ENCODE data around the gene DCST1. TPM values are rescaled to one million over a fixed set of nuclear protein-coding genes. Genes with fewer than 3 reads are reported as not detected.
A peak's percentile ranks its signal among the peaks of the same experiment; 100 is the strongest.

DCST1 gene
- total RNA-seq, 1 experiment from 2014 or later: not detected

DNA sequence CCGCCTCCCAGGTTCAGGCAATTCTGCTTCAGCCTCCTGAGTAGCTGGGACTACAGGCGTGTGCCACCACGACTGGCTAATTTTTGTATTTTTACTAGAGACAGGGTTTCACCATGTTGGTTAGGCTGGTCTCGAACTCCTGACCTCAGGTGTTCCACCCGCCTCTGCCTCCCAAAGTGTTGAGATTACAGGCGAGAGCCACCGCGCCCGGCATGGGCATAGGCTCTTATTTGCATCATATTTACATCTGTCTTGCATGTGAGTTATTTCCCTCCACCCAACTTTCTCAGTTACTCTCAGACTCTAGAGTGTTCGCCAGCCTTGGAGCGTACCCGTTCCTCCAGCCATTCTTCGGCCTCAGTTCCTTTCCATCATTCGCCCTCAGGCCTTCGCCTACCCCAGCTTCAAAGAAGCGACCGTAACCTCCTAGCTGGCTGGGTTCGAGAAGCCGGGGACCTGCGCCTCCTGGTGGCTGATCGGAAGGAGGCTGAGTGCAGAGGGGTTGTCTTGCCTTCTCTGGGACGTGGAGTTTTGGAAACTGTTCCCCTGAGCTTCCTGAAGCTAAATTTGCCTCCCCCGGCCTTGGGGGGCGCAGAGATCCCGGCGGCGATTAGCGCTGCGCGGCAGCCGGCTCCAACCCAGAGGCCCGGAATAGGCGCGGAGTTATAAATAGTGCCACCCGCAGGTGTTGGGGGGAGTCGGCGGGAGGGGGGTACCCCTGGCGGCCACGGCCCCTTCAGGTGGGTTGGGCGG, 34.6 kb upstream of the DCST1 start:
- H3K4me2 ChIP-seq (ENCODE audit: low read length): peak overlapping the region; percentile 75
- no peak overlapping the region for H3K9ac ChIP-seq (ENCODE audit: low read length)
- H2AFZ ChIP-seq (ENCODE audit: low read length): peak overlapping the region; percentile 78

DNA sequence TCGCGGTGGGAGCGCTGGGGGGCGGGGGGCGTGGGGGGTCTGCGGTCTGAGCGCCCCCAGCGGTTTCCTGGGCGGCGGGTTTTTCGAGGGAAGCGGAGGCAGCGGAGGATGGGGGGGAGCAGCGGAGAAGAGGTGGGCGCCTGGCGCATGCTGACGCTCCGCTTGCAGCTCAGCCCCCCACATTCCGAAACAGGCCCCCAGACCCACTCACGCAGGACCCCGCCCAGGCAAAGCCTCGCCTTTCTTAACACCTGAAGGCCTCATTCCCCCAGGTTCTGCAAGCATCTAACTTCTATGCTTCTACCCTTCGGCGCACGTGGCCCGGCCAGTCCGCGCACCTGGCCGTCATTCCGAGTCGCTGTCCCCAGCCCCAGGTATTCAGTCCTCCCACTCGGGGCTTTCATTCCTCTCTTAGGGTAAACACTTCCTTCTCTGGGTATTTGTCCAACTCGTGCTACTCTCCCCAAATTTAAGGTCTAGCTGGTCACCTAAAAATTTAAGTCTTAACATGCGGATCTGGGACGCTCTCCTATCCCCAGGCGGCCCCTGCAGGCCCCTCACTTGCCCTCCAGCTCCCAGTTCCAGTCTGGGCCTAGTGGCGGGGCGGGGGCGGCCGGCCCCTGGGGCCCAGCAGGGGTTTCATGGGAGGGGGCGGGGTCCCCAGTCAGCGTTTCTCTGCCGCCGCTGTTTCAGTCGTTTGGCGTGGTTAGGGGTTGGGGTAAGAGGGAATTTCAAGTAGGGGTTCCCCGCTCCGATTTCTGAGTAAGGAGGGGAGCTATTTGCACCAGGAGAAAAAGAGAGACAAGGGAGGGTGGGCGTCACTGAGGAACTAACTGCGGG, 33.8 kb upstream of the DCST1 start:
- peak overlapping the region; percentile 58 for H3K4me3 ChIP-seq (ENCODE audit: low read length)
- intact Hi-C loops (cut with micrococcal nuclease): loop anchor here (2.0 kb wide), 1 partner anchor 39 kb away; the partner anchor contains the start of gene PYGO2
- peak overlapping the region; percentile 54 for H3K9ac ChIP-seq (ENCODE audit: low read length)
- no peaks in the 10 kb centered on the region for H3K27me3 ChIP-seq (ENCODE audit: low read length)
- no TSS peak for BruUV-seq (replicated peaks)
- H3K36me3 ChIP-seq (ENCODE audit: low read depth, low read length): no peaks in the 10 kb centered on the region
- no peaks in the 10 kb centered on the region for H3K9me2 ChIP-seq (replicated peaks; ENCODE audit: low read length)
- H3K4me2 ChIP-seq (ENCODE audit: low read length): peak overlapping the region; percentile 75
- ATAC-seq (no peak), DNase-seq (peak; percentile 38)
- H3F3A ChIP-seq (ENCODE audit: low read length, unreplicated experiment): peaks cover 4% of the 10 kb centered on the region
- peaks cover 29% of the 10 kb centered on the region for H3K4me1 ChIP-seq (ENCODE audit: insufficient read depth, low read length)
- POLR2A ChIA-PET (ENCODE audit: unreplicated experiment): interaction anchor here (0.6 kb wide), 1 partner anchor 63 kb away, joined by 9 read pairs; no protein-coding TSS in a partner anchor
- no peaks in the 10 kb centered on the region for H4K20me1 ChIP-seq (ENCODE audit: low read length)
- peak overlapping the region; percentile 78 for H2AFZ ChIP-seq (ENCODE audit: low read length)
- H3K79me2 ChIP-seq (ENCODE audit: low read length): peaks cover 22% of the 10 kb centered on the region
- H3K9me3 ChIP-seq (ENCODE audit: low read length): no peaks in the 10 kb centered on the region
- TF ChIP-seq, protein P1, sequence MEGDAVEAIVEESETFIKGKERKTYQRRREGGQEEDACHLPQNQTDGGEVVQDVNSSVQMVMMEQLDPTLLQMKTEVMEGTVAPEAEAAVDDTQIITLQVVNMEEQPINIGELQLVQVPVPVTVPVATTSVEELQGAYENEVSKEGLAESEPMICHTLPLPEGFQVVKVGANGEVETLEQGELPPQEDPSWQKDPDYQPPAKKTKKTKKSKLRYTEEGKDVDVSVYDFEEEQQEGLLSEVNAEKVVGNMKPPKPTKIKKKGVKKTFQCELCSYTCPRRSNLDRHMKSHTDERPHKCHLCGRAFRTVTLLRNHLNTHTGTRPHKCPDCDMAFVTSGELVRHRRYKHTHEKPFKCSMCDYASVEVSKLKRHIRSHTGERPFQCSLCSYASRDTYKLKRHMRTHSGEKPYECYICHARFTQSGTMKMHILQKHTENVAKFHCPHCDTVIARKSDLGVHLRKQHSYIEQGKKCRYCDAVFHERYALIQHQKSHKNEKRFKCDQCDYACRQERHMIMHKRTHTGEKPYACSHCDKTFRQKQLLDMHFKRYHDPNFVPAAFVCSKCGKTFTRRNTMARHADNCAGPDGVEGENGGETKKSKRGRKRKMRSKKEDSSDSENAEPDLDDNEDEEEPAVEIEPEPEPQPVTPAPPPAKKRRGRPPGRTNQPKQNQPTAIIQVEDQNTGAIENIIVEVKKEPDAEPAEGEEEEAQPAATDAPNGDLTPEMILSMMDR (conservative IDR thresholded peaks at IDR 0.05; ENCODE audit: low read depth, low read length): no peak
- no peak for TF ChIP-seq EZH2 (IDR thresholded peaks at IDR 0.05; ENCODE audit: low read length, unreplicated experiment)
- no peak for TF ChIP-seq EZH2phosphoT487 (IDR thresholded peaks at IDR 0.05; ENCODE audit: borderline replicate concordance, low read length)
- peak overlapping the region; percentile 77 for H3K27ac ChIP-seq (ENCODE audit: low read length)
- CTCF ChIA-PET: interaction anchor here (0.8 to 1.5 kb wide), 5 partner anchors 16 to 86 kb away, joined by 3 to 8 read pairs (median 4); partner anchors contain the start of genes FLAD1 and SHC1

More for the DNA sequence above, 34.6 kb upstream of the DCST1 start:
- TF ChIP-seq, protein P1 (conservative IDR thresholded peaks at IDR 0.05; ENCODE audit: low read depth, low read length): peak; percentile 99
- no peak for TF ChIP-seq EZH2phosphoT487 (IDR thresholded peaks at IDR 0.05; ENCODE audit: borderline replicate concordance, low read length)
- H3K4me3 ChIP-seq (ENCODE audit: low read length): peak overlapping the region; percentile 58
- CTCF ChIA-PET: interaction anchor here (0.6 to 1.5 kb wide), 7 partner anchors 15 to 86 kb away, joined by 3 to 8 read pairs (median 4); partner anchors contain the start of genes FLAD1 and PBXIP1
- no peaks in the 10 kb centered on the region for H4K20me1 ChIP-seq (ENCODE audit: low read length)
- peaks cover 14% of the 10 kb centered on the region for H3K79me2 ChIP-seq (ENCODE audit: low read length)
- H3K4me1 ChIP-seq (ENCODE audit: insufficient read depth, low read length): peaks cover 21% of the 10 kb centered on the region
- ATAC-seq (no peak), DNase-seq (peak; percentile 77)
- H3K27ac ChIP-seq (ENCODE audit: low read length): no peak overlapping the region
- H3K9me2 ChIP-seq (replicated peaks; ENCODE audit: low read length): no peaks in the 10 kb centered on the region
- no peaks in the 10 kb centered on the region for H3F3A ChIP-seq (ENCODE audit: low read length, unreplicated experiment)
- H3K9me3 ChIP-seq (ENCODE audit: low read length): no peaks in the 10 kb centered on the region
- H3K36me3 ChIP-seq (ENCODE audit: low read depth, low read length): no peaks in the 10 kb centered on the region
- POLR2A ChIA-PET (ENCODE audit: unreplicated experiment): no interaction called here
- no peaks in the 10 kb centered on the region for H3K27me3 ChIP-seq (ENCODE audit: low read length)
- intact Hi-C loops (cut with micrococcal nuclease): no loop called here
- no TSS peak for BruUV-seq (replicated peaks)
